HFFc6 (cell line): ENCODE measurements around the gene TACR1. TPM values are rescaled to one million over a fixed set of nuclear protein-coding genes. Genes with fewer than 3 reads are reported as not detected.

Experiments
- DNase-seq: peaks from one replicate; pipeline ENCODE4 v3.0.0-alpha.2; 2018
- H3K27ac Mint-ChIP-seq: 2 replicates; pipeline ENCODE4 v1.8.0; 2020; ENCODE audit warnings: mild to moderate bottlenecking, mixed read lengths
- H3K27me3 Mint-ChIP-seq: 2 replicates; pipeline ENCODE4 v1.8.0; 2021; ENCODE audit warnings: mild to moderate bottlenecking, moderate library complexity, mixed read lengths; ENCODE audit not compliant: insufficient read depth
- H3K36me3 Mint-ChIP-seq: 2 replicates; pipeline ENCODE4 v1.8.0; 2021; ENCODE audit warnings: low read depth, mixed read lengths
- H3K4me1 Mint-ChIP-seq: 2 replicates; pipeline ENCODE4 v1.8.0; 2020; ENCODE audit warnings: low read depth, mixed read lengths
- H3K4me3 Mint-ChIP-seq: 2 replicates; pipeline ENCODE4 v1.8.0; 2020; ENCODE audit warnings: mild to moderate bottlenecking, moderate library complexity, mixed read lengths
- H3K9me3 Mint-ChIP-seq: 2 replicates; pipeline ENCODE4 v1.8.0; 2020; ENCODE audit warnings: mild to moderate bottlenecking, mixed read lengths
- CTCF ChIP-seq: fragments of 200-600 bp; sonication (generic); IDR thresholded peaks from 2 replicates; pipeline ENCODE4 v1.5.0; 2021; ENCODE audit warnings: antibody characterized with exemption, mild to moderate bottlenecking
- total RNA-seq, 6 experiments: library from RNA; stranded (reverse); fragmentation: NEBNext Ultra II Directional; extraction: Animal tissue kit (Norgen Biotek cat#: 25700); gene quantifications; 2 replicates in 1 of 6; 3 replicates in 5 of 6; pipeline ENCODE4 v1.2.3, GENCODE V29; 2021

Gene TACR1
- total RNA-seq, 6 experiments from 2014 or later = 0.10 to 0.18 (median 0.17) TPM; not detected in 1

GRCh38 chr2:75045526-75046050, 153.7 kb downstream of the TACR1 start:
- H3K4me3 Mint-ChIP-seq = no peak overlapping the region
- no peak for DNase-seq
- peaks cover 49% of the 10 kb centered on the region for H3K4me1 Mint-ChIP-seq
- TF ChIP-seq CTCF = no peak
- H3K27ac Mint-ChIP-seq = no peak overlapping the region
- H3K36me3 Mint-ChIP-seq = 0 out of 2 replicates have a peak, but pooled peaks cover 4% of the 10 kb centered on the region
- H3K27me3 Mint-ChIP-seq = no peaks in the 10 kb centered on the region
- H3K9me3 Mint-ChIP-seq = no peaks in the 10 kb centered on the region

GRCh38 chr2:75044291-75044690, 155.0 kb downstream of the TACR1 start:
- H3K36me3 Mint-ChIP-seq = 0 out of 2 replicates have a peak, but pooled peaks cover 4% of the 10 kb centered on the region
- H3K4me1 Mint-ChIP-seq = peaks cover 47% of the 10 kb centered on the region
- no peak overlapping the region for H3K27ac Mint-ChIP-seq
- DNase-seq = no peak
- no peaks in the 10 kb centered on the region for H3K9me3 Mint-ChIP-seq
- TF ChIP-seq CTCF = no peak
- no peak overlapping the region for H3K4me3 Mint-ChIP-seq
- no peaks in the 10 kb centered on the region for H3K27me3 Mint-ChIP-seq

GRCh38 chr2:75042823-75043222, 156.5 kb downstream of the TACR1 start:
- 0 out of 2 replicates have a peak, but pooled peaks cover 4% of the 10 kb centered on the region for H3K36me3 Mint-ChIP-seq
- H3K9me3 Mint-ChIP-seq = no peaks in the 10 kb centered on the region
- H3K4me1 Mint-ChIP-seq = peaks cover 32% of the 10 kb centered on the region
- H3K27me3 Mint-ChIP-seq = no peaks in the 10 kb centered on the region
- DNase-seq = no peak
- H3K4me3 Mint-ChIP-seq = no peak overlapping the region
- H3K27ac Mint-ChIP-seq = no peak overlapping the region
- TF ChIP-seq CTCF = no peak

GRCh38 chr2:75041731-75042600, 157.4 kb downstream of the TACR1 start:
- no peak for DNase-seq
- TF ChIP-seq CTCF = no peak
- no peak overlapping the region for H3K27ac Mint-ChIP-seq

GRCh38 chr2:75041226-75041625, 158.1 kb downstream of the TACR1 start:
- H3K36me3 Mint-ChIP-seq = no peaks in the 10 kb centered on the region
- no peak for DNase-seq
- no peaks in the 10 kb centered on the region for H3K9me3 Mint-ChIP-seq
- H3K27me3 Mint-ChIP-seq = no peaks in the 10 kb centered on the region
- no peak for TF ChIP-seq CTCF
- H3K4me3 Mint-ChIP-seq = no peak overlapping the region
- no peak overlapping the region for H3K27ac Mint-ChIP-seq
- H3K4me1 Mint-ChIP-seq = peaks cover 16% of the 10 kb centered on the region

More at GRCh38 chr2:75041731-75042600, 157.4 kb downstream of the TACR1 start:
- peaks cover 24% of the 10 kb centered on the region for H3K4me1 Mint-ChIP-seq
- H3K9me3 Mint-ChIP-seq = no peaks in the 10 kb centered on the region
- H3K4me3 Mint-ChIP-seq = no peak overlapping the region
- no peaks in the 10 kb centered on the region for H3K27me3 Mint-ChIP-seq
- H3K36me3 Mint-ChIP-seq = 0 out of 2 replicates have a peak, but pooled peaks cover 4% of the 10 kb centered on the region
